ENCODE results near the gene FBN3.

- TF ChIP-seq CTCF (IDR thresholded peaks at IDR 0.05) (no peak), POLR2A (IDR thresholded peaks at IDR 0.05) (no peak), POLR2AphosphoS5 (IDR thresholded peaks at IDR 0.05) (no peak)
Observed at GRCh38 chr19:8097198-8097597, 52.2 kb downstream of the FBN3 start.

Measured in stomach (tissue), 4 donors.